BJ (cell line): ENCODE results near the gene CAV3. TPM values are rescaled to one million over a fixed set of nuclear protein-coding genes. Genes with fewer than 3 reads are reported as not detected.
A peak's percentile ranks its signal among the peaks of the same experiment; 100 is the strongest.

Experiments used
- CTCF ChIA-PET: fragments of 350-600 bp; formaldehyde crosslinking; extraction: SDS; loops from one replicate; lab custom pipeline; 2021; ENCODE audit warnings: antibody characterized with exemption, inconsistent platforms; lab: Yijun Ruan, JAX
- POLR2A ChIA-PET: fragments of 300-600 bp; sonication (Branson Sonifier 250); formaldehyde crosslinking; extraction: SDS; loops from one replicate; lab custom pipeline; 2021; ENCODE audit warnings: antibody characterized with exemption; lab: Charles Lee
- DNase-seq: peaks from one replicate; pipeline ENCODE4 v3.0.0-alpha.2; 2011; ENCODE audit warnings: low read depth
- H3K27me3 ChIP-seq: 2 replicates; pipeline ENCODE4 v1.6.0; 2011; ENCODE audit warnings: low read length; ENCODE audit not compliant: control insufficient read depth, insufficient read depth
- H3K36me3 ChIP-seq: 2 replicates; pipeline ENCODE4 v1.5.1; 2011; ENCODE audit warnings: low read length; ENCODE audit not compliant: control insufficient read depth, insufficient read depth
- H3K4me3 ChIP-seq: 2 replicates; pipeline ENCODE4 v1.5.1; 2011; ENCODE audit warnings: low read depth, mild to moderate bottlenecking, control low read depth, low read length
- CTCF ChIP-seq: IDR thresholded peaks from 2 replicates; pipeline ENCODE4 v1.5.1; 2011; ENCODE audit warnings: low read depth, mild to moderate bottlenecking, control low read depth, inconsistent platforms, low read length, moderate library complexity; ENCODE audit not compliant: insufficient read depth
- polyA plus RNA-seq: library from polyadenylated mRNA; depleted of rRNA; stranded (reverse); fragments of >200 nt; gene quantifications from 2 replicates; pipeline ENCODE4 v1.2.3, GENCODE V29; 2011

CAV3 gene
- polyA plus RNA-seq, 1 experiment = 0.05 TPM

- TF ChIP-seq CTCF = no peak
- no peak overlapping the region for H3K4me3 ChIP-seq
- ChIA-PET POLR2A (no interaction called here), CTCF (interaction anchor here (1.4 to 1.7 kb wide), 2 partner anchors 99 to 321 kb away, joined by 5 to 8 read pairs; no protein-coding TSS in a partner anchor)
- H3K36me3 ChIP-seq = peaks cover 34% of the 10 kb centered on the region
- DNase-seq = no peak
- H3K27me3 ChIP-seq = no peaks in the 10 kb centered on the region
Observed at GRCh38 chr3:8762607-8763377, 29.2 kb downstream of the CAV3 start.

GRCh38 chr3:8764528-8764927 is 30.9 kb downstream of the CAV3 start:
- POLR2A ChIA-PET = interaction anchor here (0.7 kb wide), 1 partner anchor 12 kb away, joined by 3 read pairs; no protein-coding TSS in a partner anchor
- CTCF ChIA-PET = interaction anchor here (0.9 to 4.4 kb wide), 6 partner anchors 13 to 206 kb away, joined by 3 to 31 read pairs (median 4); no protein-coding TSS in a partner anchor
- no peak for DNase-seq
- peaks cover 36% of the 10 kb centered on the region for H3K36me3 ChIP-seq
- H3K4me3 ChIP-seq = 0 out of 2 replicates have a peak overlapping the region, but pooled peaks have one; percentile 2
- no peak for TF ChIP-seq CTCF
- no peaks in the 10 kb centered on the region for H3K27me3 ChIP-seq

GRCh38 chr3:8765528-8765927 is 31.9 kb downstream of the CAV3 start:
- peak overlapping the region; percentile 73 for H3K4me3 ChIP-seq
- CTCF ChIA-PET = interaction anchor here (0.6 to 4.4 kb wide), 8 partner anchors 9 to 205 kb away, joined by 3 to 31 read pairs (median 4); no protein-coding TSS in a partner anchor
- no peak for TF ChIP-seq CTCF
- H3K36me3 ChIP-seq = peaks cover 36% of the 10 kb centered on the region
- H3K27me3 ChIP-seq = no peaks in the 10 kb centered on the region
- no peak for DNase-seq
- POLR2A ChIA-PET = interaction anchor here (0.5 to 0.9 kb wide), 3 partner anchors 25 to 126 kb away, joined by 3 to 4 read pairs (median 3); no protein-coding TSS in a partner anchor

GRCh38 chr3:8766148-8766547 is 32.5 kb downstream of the CAV3 start:
- no peak for DNase-seq
- ChIA-PET POLR2A (interaction anchor here (0.9 kb wide), 1 partner anchor 26 kb away, joined by 3 read pairs; no protein-coding TSS in a partner anchor), CTCF (interaction anchor here (0.6 to 4.4 kb wide), 10 partner anchors 10 to 203 kb away, joined by 3 to 31 read pairs (median 4); no protein-coding TSS in a partner anchor)
- H3K36me3 ChIP-seq = peaks cover 35% of the 10 kb centered on the region
- H3K27me3 ChIP-seq = no peaks in the 10 kb centered on the region
- peak overlapping the region; percentile 73 for H3K4me3 ChIP-seq
- TF ChIP-seq CTCF = no peak

GRCh38 chr3:8767256-8767666 is 33.7 kb downstream of the CAV3 start:
- peak overlapping the region; percentile 73 for H3K4me3 ChIP-seq
- POLR2A ChIA-PET = no interaction called here

More at GRCh38 chr3:8767256-8767666, 33.7 kb downstream of the CAV3 start:
- peaks cover 29% of the 10 kb centered on the region for H3K36me3 ChIP-seq
- TF ChIP-seq CTCF = no peak
- no peak for DNase-seq
- no peaks in the 10 kb centered on the region for H3K27me3 ChIP-seq
- CTCF ChIA-PET = interaction anchor here (1.2 to 4.4 kb wide), 3 partner anchors 12 to 124 kb away, joined by 3 to 31 read pairs (median 5); no protein-coding TSS in a partner anchor
